D341Med (cell line): ENCODE results near the gene LMO2.

Experiments
- DNase-seq: peaks from one replicate; pipeline ENCODE4 v3.0.0; 2012; ENCODE audit warnings: low spot score

Gene LMO2

GRCh38 chr11:33819278-33820035, 72.4 kb downstream of the LMO2 start:
- no peak for DNase-seq
